ENCODE data around the gene ERICH2. TPM values are rescaled to one million over a fixed set of nuclear protein-coding genes. Genes with fewer than 3 reads are reported as not detected.

The ERICH2 gene
- total RNA-seq, 1 experiment from 2014 or later: 1.1 TPM

DNA sequence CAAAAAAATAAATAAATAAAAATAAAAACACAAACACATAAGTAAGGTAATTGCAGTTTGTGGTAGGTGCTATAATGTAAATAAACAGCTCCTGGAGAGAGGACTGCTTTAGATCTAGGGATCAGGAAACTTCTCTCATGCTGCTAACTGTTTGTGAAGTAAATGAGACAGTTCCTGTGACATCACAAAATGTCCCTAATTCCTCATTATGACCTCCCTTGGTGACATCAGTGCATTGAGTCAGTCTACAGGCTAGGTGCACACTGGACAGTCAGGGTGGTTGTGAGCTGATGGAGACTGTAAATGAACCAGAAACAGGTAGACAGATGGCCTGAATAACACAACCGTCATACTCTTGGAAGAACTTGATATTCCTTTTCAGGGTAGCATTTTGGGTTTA is 13.4 kb downstream of the ERICH2 start:
- no peak for DNase-seq (ENCODE audit: low spot score)
- ChIA-PET POLR2A (no interaction called here), CTCF (no interaction called here)
- Mint-ChIP-seq H3K4me3 (no peak overlapping the region), H3K9me3 (no peaks in the 10 kb centered on the region), H3K36me3 (no peaks in the 10 kb centered on the region), H3K4me1 (peaks cover 4% of the 10 kb centered on the region), H3K27ac (no peak overlapping the region), H3K27me3 (ENCODE audit: low read depth) (no peaks in the 10 kb centered on the region)
- no peak for TF ChIP-seq CTCF (IDR thresholded peaks at IDR 0.05)
- no peak for ATAC-seq

GRCh38 chr2:170798996-170799395 is 28.8 kb downstream of the ERICH2 start:
- Mint-ChIP-seq H3K27me3 (ENCODE audit: low read depth) (no peaks in the 10 kb centered on the region), H3K4me3 (no peak overlapping the region), H3K27ac (no peak overlapping the region), H3K4me1 (no peaks in the 10 kb centered on the region), H3K9me3 (peaks cover 3% of the 10 kb centered on the region), H3K36me3 (no peaks in the 10 kb centered on the region)
- CTCF ChIA-PET: no interaction called here
- ATAC-seq (no peak), DNase-seq (ENCODE audit: low spot score) (no peak)
- no peak for TF ChIP-seq ZNF138 (CRISPR knock-in tag; conservative IDR thresholded peaks at IDR 0.05)
- TF ChIP-seq, protein P1, sequence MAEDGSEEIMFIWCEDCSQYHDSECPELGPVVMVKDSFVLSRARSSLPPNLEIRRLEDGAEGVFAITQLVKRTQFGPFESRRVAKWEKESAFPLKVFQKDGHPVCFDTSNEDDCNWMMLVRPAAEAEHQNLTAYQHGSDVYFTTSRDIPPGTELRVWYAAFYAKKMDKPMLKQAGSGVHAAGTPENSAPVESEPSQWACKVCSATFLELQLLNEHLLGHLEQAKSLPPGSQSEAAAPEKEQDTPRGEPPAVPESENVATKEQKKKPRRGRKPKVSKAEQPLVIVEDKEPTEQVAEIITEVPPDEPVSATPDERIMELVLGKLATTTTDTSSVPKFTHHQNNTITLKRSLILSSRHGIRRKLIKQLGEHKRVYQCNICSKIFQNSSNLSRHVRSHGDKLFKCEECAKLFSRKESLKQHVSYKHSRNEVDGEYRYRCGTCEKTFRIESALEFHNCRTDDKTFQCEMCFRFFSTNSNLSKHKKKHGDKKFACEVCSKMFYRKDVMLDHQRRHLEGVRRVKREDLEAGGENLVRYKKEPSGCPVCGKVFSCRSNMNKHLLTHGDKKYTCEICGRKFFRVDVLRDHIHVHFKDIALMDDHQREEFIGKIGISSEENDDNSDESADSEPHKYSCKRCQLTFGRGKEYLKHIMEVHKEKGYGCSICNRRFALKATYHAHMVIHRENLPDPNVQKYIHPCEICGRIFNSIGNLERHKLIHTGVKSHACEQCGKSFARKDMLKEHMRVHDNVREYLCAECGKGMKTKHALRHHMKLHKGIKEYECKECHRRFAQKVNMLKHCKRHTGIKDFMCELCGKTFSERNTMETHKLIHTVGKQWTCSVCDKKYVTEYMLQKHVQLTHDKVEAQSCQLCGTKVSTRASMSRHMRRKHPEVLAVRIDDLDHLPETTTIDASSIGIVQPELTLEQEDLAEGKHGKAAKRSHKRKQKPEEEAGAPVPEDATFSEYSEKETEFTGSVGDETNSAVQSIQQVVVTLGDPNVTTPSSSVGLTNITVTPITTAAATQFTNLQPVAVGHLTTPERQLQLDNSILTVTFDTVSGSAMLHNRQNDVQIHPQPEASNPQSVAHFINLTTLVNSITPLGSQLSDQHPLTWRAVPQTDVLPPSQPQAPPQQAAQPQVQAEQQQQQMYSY (CRISPR knock-in tag; IDR thresholded peaks at IDR 0.05): no peak
- no peak for TF ChIP-seq NR3C1 (CRISPR knock-in tag; conservative IDR thresholded peaks at IDR 0.05; ENCODE audit: low read depth)
- no peak for TF ChIP-seq NR2C2 (CRISPR knock-in tag; IDR thresholded peaks at IDR 0.05)
- TF ChIP-seq ZNF232 (CRISPR knock-in tag; IDR thresholded peaks at IDR 0.05): no peak
- no peak for TF ChIP-seq ZNF671 (CRISPR knock-in tag; IDR thresholded peaks at IDR 0.05)
- no peak for TF ChIP-seq MYBL2 (CRISPR knock-in tag; IDR thresholded peaks at IDR 0.05)
- TF ChIP-seq, protein P2, sequence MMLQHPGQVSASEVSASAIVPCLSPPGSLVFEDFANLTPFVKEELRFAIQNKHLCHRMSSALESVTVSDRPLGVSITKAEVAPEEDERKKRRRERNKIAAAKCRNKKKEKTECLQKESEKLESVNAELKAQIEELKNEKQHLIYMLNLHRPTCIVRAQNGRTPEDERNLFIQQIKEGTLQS (CRISPR knock-in tag; conservative IDR thresholded peaks at IDR 0.05): no peak
- TF ChIP-seq, protein P3, sequence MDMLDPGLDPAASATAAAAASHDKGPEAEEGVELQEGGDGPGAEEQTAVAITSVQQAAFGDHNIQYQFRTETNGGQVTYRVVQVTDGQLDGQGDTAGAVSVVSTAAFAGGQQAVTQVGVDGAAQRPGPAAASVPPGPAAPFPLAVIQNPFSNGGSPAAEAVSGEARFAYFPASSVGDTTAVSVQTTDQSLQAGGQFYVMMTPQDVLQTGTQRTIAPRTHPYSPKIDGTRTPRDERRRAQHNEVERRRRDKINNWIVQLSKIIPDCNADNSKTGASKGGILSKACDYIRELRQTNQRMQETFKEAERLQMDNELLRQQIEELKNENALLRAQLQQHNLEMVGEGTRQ (CRISPR knock-in tag; IDR thresholded peaks at IDR 0.05): no peak
- TF ChIP-seq IRF1 (CRISPR knock-in tag; IDR thresholded peaks at IDR 0.05): no peak
- TF ChIP-seq GABPB1 (CRISPR knock-in tag; IDR thresholded peaks at IDR 0.05): no peak
- no peak for TF ChIP-seq ZBTB43 (CRISPR knock-in tag; IDR thresholded peaks at IDR 0.05)
- no peak for TF ChIP-seq NFATC4 (CRISPR knock-in tag; IDR thresholded peaks at IDR 0.05)
- no peak for TF ChIP-seq NR1H2 (CRISPR knock-in tag; IDR thresholded peaks at IDR 0.05)
- TF ChIP-seq FOXP1 (CRISPR knock-in tag; IDR thresholded peaks at IDR 0.05; ENCODE audit: borderline replicate concordance): no peak
- POLR2A ChIA-PET: no interaction called here

All from WTC11 (cell line).